Measurements from ENCODE around the gene TTLL9.

GRCh38 chr20:31869673-31869941 lies 827 bp upstream of the TTLL9 start:
- TF ChIP-seq SP1 (IDR thresholded peaks at IDR 0.05), result no peak
- no peak for TF ChIP-seq SP1 (CRISPR knock-in tag; IDR thresholded peaks at IDR 0.05)
- no peak for TF ChIP-seq FOXM1 (CRISPR knock-in tag; IDR thresholded peaks at IDR 0.05)
- TF ChIP-seq ZNF362 (CRISPR knock-in tag; IDR thresholded peaks at IDR 0.05; ENCODE audit: borderline replicate concordance), result no peak
- TF ChIP-seq NFRKB (IDR thresholded peaks at IDR 0.05), result no peak
- no peak for TF ChIP-seq TP53 (CRISPR knock-in tag; conservative IDR thresholded peaks at IDR 0.05)
- TF ChIP-seq HDAC2 (CRISPR knock-in tag; IDR thresholded peaks at IDR 0.05), result no peak
- no peak for TF ChIP-seq ZNF431 (CRISPR knock-in tag; IDR thresholded peaks at IDR 0.05; ENCODE audit: borderline replicate concordance, low read depth)
- TF ChIP-seq POLR2AphosphoS5 (IDR thresholded peaks at IDR 0.05; ENCODE audit: low read depth, low read length), result no peak
- TF ChIP-seq TIGD3 (CRISPR knock-in tag; IDR thresholded peaks at IDR 0.05; ENCODE audit: borderline replicate concordance), result no peak
- no peak for TF ChIP-seq TCF12 (IDR thresholded peaks at IDR 0.05)
- no peak for TF ChIP-seq TCF12 (CRISPR knock-in tag; IDR thresholded peaks at IDR 0.05)
- no peak for TF ChIP-seq CTCF (CRISPR knock-in tag; IDR thresholded peaks at IDR 0.05)
- TF ChIP-seq ZNF550 (CRISPR knock-in tag; IDR thresholded peaks at IDR 0.05; ENCODE audit: borderline replicate concordance), result no peak
- TF ChIP-seq NFE2 (CRISPR knock-in tag; IDR thresholded peaks at IDR 0.05), result no peak

All from HepG2 (cell line).